Measurements from ENCODE around the gene SEMA6A.

The SEMA6A gene

GRCh38 chr5:116522356-116523136 is 52.1 kb downstream of the SEMA6A start:
- DNase-seq: no peak

GRCh38 chr5:116521173-116521872 is 53.3 kb downstream of the SEMA6A start:
- no peak for DNase-seq

GRCh38 chr5:116520771-116521170 is 53.9 kb downstream of the SEMA6A start:
- no peak for DNase-seq

GRCh38 chr5:116518423-116518822 is 56.2 kb downstream of the SEMA6A start:
- DNase-seq: no peak

GRCh38 chr5:116517488-116517887 is 57.1 kb downstream of the SEMA6A start:
- no peak for DNase-seq

- no peak for DNase-seq
These were observed 58.6 kb downstream of the SEMA6A start for GRCh38 chr5:116516021-116516420.

- no peak for DNase-seq
These were observed 60.1 kb downstream of the SEMA6A start for GRCh38 chr5:116514421-116514970.

- DNase-seq: no peak
These were observed 64.1 kb downstream of the SEMA6A start for GRCh38 chr5:116510517-116510916.

GRCh38 chr5:116509483-116510244 is 65.0 kb downstream of the SEMA6A start:
- DNase-seq: no peak

GRCh38 chr5:116508835-116509234 is 65.8 kb downstream of the SEMA6A start:
- DNase-seq: no peak

GRCh38 chr5:116507941-116508655 is 66.5 kb downstream of the SEMA6A start:
- DNase-seq: no peak

GRCh38 chr5:116507051-116507537 is 67.5 kb downstream of the SEMA6A start:
- no peak for DNase-seq

GRCh38 chr5:116506488-116506887 is 68.1 kb downstream of the SEMA6A start:
- no peak for DNase-seq

GRCh38 chr5:116504593-116505166 is 69.9 kb downstream of the SEMA6A start:
- no peak for DNase-seq

- no peak for DNase-seq
These were observed 72.0 kb downstream of the SEMA6A start for GRCh38 chr5:116502616-116503015.

- no peak for DNase-seq
These were observed 72.5 kb downstream of the SEMA6A start for GRCh38 chr5:116502138-116502537.

GRCh38 chr5:116498503-116499048 is 76.0 kb downstream of the SEMA6A start:
- DNase-seq: no peak

- DNase-seq: no peak
These were observed 77.0 kb downstream of the SEMA6A start for GRCh38 chr5:116497631-116498030.

- no peak for DNase-seq
These were observed 78.8 kb downstream of the SEMA6A start for GRCh38 chr5:116495786-116496357.

- DNase-seq: no peak
These were observed 79.7 kb downstream of the SEMA6A start for GRCh38 chr5:116494784-116495450.

GRCh38 chr5:116492776-116493175 is 81.8 kb downstream of the SEMA6A start:
- no peak for DNase-seq
